Activated B cell treated with CpG ODN at 0.5 μM for 24 hours (primary cell): Measurements from ENCODE around the gene GUCY1A2. TPM values are rescaled to one million over a fixed set of nuclear protein-coding genes. Genes with fewer than 3 reads are reported as not detected.

Source experiments
- ATAC-seq: fragments of 200-7000 bp; cut with Tn5 transposase; one replicate; pipeline ENCODE4 v1.10.0; 2021; ENCODE audit warnings: low read depth, mild to moderate bottlenecking, moderate library complexity
- CTCF ChIA-PET: fragments of 350-600 bp; sonication (Branson Sonifier 250); formaldehyde crosslinking; loops from one replicate; lab custom pipeline; 2021; ENCODE audit warnings: antibody characterized with exemption; lab: Charles Lee
- POLR2A ChIA-PET: fragments of 350-600 bp; sonication (Branson Sonifier 250); formaldehyde crosslinking; loops from one replicate; lab custom pipeline; 2021; ENCODE audit warnings: antibody characterized with exemption; lab: Charles Lee
- DNase-seq: peaks from one replicate; pipeline ENCODE4 v3.0.0; 2022
- H3K27ac Mint-ChIP-seq: one replicate; pipeline ENCODE4 v1.8.0; 2020; ENCODE audit warnings: mixed read lengths
- H3K27me3 Mint-ChIP-seq: one replicate; pipeline ENCODE4 v1.8.0; 2021; ENCODE audit warnings: mixed read lengths
- H3K36me3 Mint-ChIP-seq: one replicate; pipeline ENCODE4 v1.8.0; 2021; ENCODE audit warnings: low read depth, mixed read lengths
- H3K4me1 Mint-ChIP-seq: one replicate; pipeline ENCODE4 v1.8.0; 2021; ENCODE audit warnings: mixed read lengths
- H3K4me3 Mint-ChIP-seq: one replicate; pipeline ENCODE4 v1.8.0; 2020; ENCODE audit warnings: mild to moderate bottlenecking, mixed read lengths
- H3K9me3 Mint-ChIP-seq: one replicate; pipeline ENCODE4 v1.8.0; 2020; ENCODE audit warnings: mixed read lengths
- intact Hi-C: fragments of 100-400 bp; cut with micrococcal nuclease; formaldehyde crosslinking; loops from one replicate; pipeline ENCODE4 v1.15.1; 2024
- total RNA-seq: library from RNA; stranded (reverse); gene quantifications from 2 replicates; pipeline ENCODE4 v1.2.3, GENCODE V29; 2022
- TF ChIP-seq, protein P1 (sequence below): fragments of 200-600 bp; IDR thresholded peaks from one replicate; pipeline ENCODE4 v1.8.0; 2022; ENCODE audit warnings: antibody characterized with exemption, mild to moderate bottlenecking

Gene GUCY1A2
- total RNA-seq, 1 donor from 2014 or later: not detected

DNA sequence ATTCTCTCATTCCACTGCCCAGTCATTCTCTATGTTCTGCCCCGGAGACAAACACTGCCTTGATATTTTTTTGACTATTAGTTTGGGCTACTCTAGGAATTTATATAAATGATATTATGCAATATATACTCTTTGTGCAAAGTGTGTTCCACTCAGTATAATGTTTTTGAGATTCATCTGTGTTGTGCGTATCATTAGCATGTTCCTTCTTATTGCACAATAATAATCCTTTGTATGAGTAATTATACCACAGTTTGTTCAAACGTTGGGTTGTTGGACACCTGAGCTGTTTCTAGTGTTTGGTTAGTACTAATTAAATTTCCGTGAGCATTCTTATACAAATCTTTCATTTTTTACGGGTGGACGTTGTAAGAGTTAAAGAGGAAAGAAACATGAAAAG is 390.6 kb downstream of the GUCY1A2 start:
- Mint-ChIP-seq H3K36me3 (no peaks in the 10 kb centered on the region), H3K4me1 (no peaks in the 10 kb centered on the region), H3K27ac (no peak overlapping the region), H3K4me3 (no peak overlapping the region), H3K9me3 (peaks cover 3% of the 10 kb centered on the region), H3K27me3 (no peaks in the 10 kb centered on the region)
- TF ChIP-seq, protein P1, sequence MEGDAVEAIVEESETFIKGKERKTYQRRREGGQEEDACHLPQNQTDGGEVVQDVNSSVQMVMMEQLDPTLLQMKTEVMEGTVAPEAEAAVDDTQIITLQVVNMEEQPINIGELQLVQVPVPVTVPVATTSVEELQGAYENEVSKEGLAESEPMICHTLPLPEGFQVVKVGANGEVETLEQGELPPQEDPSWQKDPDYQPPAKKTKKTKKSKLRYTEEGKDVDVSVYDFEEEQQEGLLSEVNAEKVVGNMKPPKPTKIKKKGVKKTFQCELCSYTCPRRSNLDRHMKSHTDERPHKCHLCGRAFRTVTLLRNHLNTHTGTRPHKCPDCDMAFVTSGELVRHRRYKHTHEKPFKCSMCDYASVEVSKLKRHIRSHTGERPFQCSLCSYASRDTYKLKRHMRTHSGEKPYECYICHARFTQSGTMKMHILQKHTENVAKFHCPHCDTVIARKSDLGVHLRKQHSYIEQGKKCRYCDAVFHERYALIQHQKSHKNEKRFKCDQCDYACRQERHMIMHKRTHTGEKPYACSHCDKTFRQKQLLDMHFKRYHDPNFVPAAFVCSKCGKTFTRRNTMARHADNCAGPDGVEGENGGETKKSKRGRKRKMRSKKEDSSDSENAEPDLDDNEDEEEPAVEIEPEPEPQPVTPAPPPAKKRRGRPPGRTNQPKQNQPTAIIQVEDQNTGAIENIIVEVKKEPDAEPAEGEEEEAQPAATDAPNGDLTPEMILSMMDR: no peak
- intact Hi-C loops: no loop called here
- POLR2A ChIA-PET: no interaction called here
- ATAC-seq: no peak
- CTCF ChIA-PET: no interaction called here
- no peak for DNase-seq

DNA sequence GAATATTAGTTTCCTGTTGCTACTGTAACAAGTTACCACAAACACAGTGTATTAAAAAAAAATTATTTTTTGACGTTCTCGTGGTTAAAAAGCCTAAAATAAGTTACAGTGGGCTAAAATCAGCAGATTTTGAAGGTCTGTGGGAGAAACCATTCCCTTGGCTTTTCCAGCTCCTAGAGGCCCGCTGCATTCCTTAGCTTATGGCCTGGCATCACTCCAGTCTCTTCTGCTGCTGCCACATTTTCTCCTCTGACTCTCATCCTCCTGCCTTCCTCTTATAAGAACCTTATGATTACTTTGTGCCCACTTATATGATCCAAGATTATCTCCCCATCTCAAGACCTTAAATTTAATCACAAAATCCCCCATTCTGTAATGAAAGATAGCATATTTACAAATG is 392.7 kb downstream of the GUCY1A2 start:
- no peaks in the 10 kb centered on the region for H3K36me3 Mint-ChIP-seq
- H3K27ac Mint-ChIP-seq: no peak overlapping the region
- no peaks in the 10 kb centered on the region for H3K27me3 Mint-ChIP-seq
- peaks cover 5% of the 10 kb centered on the region for H3K9me3 Mint-ChIP-seq
- CTCF ChIA-PET: no interaction called here
- TF ChIP-seq, protein P1: no peak
- ATAC-seq (no peak), DNase-seq (no peak)
- no peak overlapping the region for H3K4me3 Mint-ChIP-seq
- no peaks in the 10 kb centered on the region for H3K4me1 Mint-ChIP-seq
- intact Hi-C loops: no loop called here
- POLR2A ChIA-PET: no interaction called here

DNA sequence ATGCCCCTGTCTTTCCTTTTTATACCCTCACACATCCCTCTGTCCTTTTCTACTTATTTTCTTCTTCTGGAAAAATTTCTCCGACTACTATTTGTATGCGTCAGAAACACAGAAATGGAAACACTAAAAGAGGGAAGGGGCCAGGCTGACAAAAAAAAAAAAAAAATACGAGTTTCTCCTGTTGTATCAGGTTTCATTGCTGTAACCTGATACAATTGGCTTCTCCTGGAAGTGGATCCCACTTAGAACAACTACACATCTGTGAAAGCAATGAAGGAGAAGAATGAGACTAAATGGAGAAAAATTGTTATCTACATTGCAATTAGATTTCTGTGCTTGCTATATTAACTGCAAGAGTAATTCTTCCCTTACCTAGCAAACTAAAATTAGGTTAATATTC is 393.9 kb downstream of the GUCY1A2 start:
- DNase-seq: no peak
- no peaks in the 10 kb centered on the region for H3K4me1 Mint-ChIP-seq
- intact Hi-C loops: no loop called here
- POLR2A ChIA-PET: no interaction called here
- CTCF ChIA-PET: no interaction called here
- no peak overlapping the region for H3K27ac Mint-ChIP-seq
- no peaks in the 10 kb centered on the region for H3K27me3 Mint-ChIP-seq
- peaks cover 7% of the 10 kb centered on the region for H3K9me3 Mint-ChIP-seq
- H3K4me3 Mint-ChIP-seq: no peak overlapping the region
- TF ChIP-seq, protein P1: no peak
- no peak for ATAC-seq
- H3K36me3 Mint-ChIP-seq: no peaks in the 10 kb centered on the region
